Upper lobe of left lung (tissue), 6 donors: ENCODE measurements around the gene MEAK7. TPM values are rescaled to one million over a fixed set of nuclear protein-coding genes. Genes with fewer than 3 reads are reported as not detected.

Source experiments
- ATAC-seq, 2 donors: fragments of 200-7000 bp; cut with Tn5 transposase; one replicate each; pipeline ENCODE4 v1.9.1; 2022; ENCODE audit warnings: mild to moderate bottlenecking in 2 of 2, moderate library complexity in 2 of 2; ENCODE audit not compliant: low FRiP score in 2 of 2
- DNase-seq, 2 donors: peaks; one replicate each; pipeline ENCODE4 v3.0.0-alpha.2; 2019 to 2020
- H3K27ac ChIP-seq, 4 donors: fragments of 200-600 bp; sonication (generic); one replicate each; pipeline ENCODE4 v1.5.1; 2016 to 2019
- H3K27me3 ChIP-seq, 4 donors: fragments of 200-600 bp; sonication (generic); one replicate each; pipeline ENCODE4 v1.5.1; 2017 to 2019
- H3K36me3 ChIP-seq, 4 donors: fragments of 200-600 bp; sonication (generic); one replicate each; pipeline ENCODE4 v1.5.1; 2016 to 2019
- H3K4me1 ChIP-seq, 4 donors: fragments of 200-600 bp; sonication (generic); one replicate each; pipeline ENCODE4 v1.5.1; 2018 to 2019
- H3K4me3 ChIP-seq, 4 donors: fragments of 200-600 bp; sonication (generic); one replicate each; pipeline ENCODE4 v1.5.1; 2017 to 2019; ENCODE audit warnings: mild to moderate bottlenecking in 2 of 4, moderate library complexity in 1 of 4
- H3K9me3 ChIP-seq, 4 donors: fragments of 200-600 bp; sonication (generic); one replicate each; pipeline ENCODE4 v1.5.1; 2018 to 2019
- EP300 ChIP-seq, 4 donors: sonication (generic); formaldehyde crosslinking; IDR thresholded peaks; one replicate each; pipeline ENCODE4 v1.5.1; 2017; ENCODE audit warnings: antibody characterized with exemption in 4 of 4, control low read depth in 2 of 4
- POLR2A ChIP-seq, 4 donors: fragments of 450-650 bp; IDR thresholded peaks; one replicate each; pipeline ENCODE4 v1.5.1; 2016 to 2017; ENCODE audit warnings: antibody characterized with exemption in 4 of 4, mild to moderate bottlenecking in 2 of 4
- POLR2AphosphoS5 ChIP-seq, 2 donors: sonication (generic); formaldehyde crosslinking; IDR thresholded peaks; one replicate each; pipeline ENCODE4 v1.5.1; 2017; ENCODE audit warnings: antibody characterized with exemption in 2 of 2
- WGBS, 2 donors: methylation state at CpG; one replicate each; pipeline ENCODE4 v1.1.5; 2017 to 2018; 5-methylcytosine and 5-hydroxymethylcytosine counted together
- total RNA-seq, 6 donors: library from RNA; depleted of rRNA in 4 of 6; stranded (reverse); fragments of >200 nt in 4 of 6; gene quantifications; one replicate each; pipeline versions ENCODE4 v1.1.0 to v1.2.1, GENCODE V29; 2016 to 2021
- TF ChIP-seq, protein P1 (sequence below), 6 experiments: fragments of 450-650 bp in 4 of 6; fragments of 200-600 bp in 2 of 6; sonication (generic) in 2 of 6; IDR thresholded peaks; one replicate each; pipeline ENCODE4 v1.5.1; 2016 to 2019; ENCODE audit warnings: antibody characterized with exemption in 6 of 6
- donor health status: DM: no; HTN: no; CAD: no; lungs with moderate emphysema.
- donor health status: DM: no; HTN: yes; CAD: no; lungs with severe emphysema.

MEAK7 gene
- total RNA-seq, 6 donors from 2014 or later = 8.5 to 32.8 (median 12.2) TPM

DNA sequence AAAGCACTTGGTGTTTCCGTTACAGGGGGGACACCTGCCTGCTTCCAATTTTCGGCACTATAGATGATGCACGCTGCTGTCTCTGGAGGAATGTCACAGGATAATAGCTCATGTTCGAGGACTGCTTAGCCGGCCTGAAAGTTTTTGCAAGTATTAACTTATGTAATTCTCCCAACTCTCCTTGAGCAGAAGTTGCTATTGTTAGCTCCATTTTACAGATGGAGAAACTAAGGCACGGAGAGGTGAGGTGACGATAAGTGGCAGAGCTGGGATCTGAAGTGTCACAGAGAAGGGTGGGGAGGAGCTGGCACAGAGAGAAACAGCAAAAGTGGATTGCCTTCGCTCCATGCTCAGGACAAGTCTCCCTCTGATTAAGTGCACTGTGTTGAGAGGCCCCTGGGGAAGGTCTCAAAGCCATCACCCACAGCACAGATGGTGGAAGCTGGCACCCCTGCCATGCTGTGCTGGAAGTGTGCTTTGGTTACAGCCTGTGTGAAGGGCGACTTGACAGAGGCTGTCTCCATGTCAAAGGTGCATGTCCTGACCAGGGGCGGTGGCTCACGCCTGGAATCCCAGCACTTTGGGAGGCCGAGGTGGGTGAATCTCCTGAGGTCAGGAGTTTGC, 40.8 kb upstream of the MEAK7 start:
- no peaks in the 10 kb centered on the region for H3K27me3 ChIP-seq
- peaks cover 0 to 6% (median 1%) of the 10 kb centered on the region in 4 donors for H3K4me1 ChIP-seq
- H3K36me3 ChIP-seq = no peaks in the 10 kb centered on the region
- no peak for ATAC-seq
- TF ChIP-seq POLR2A (IDR thresholded peaks at IDR 0.05) = no peak
- no peak for TF ChIP-seq POLR2AphosphoS5 (IDR thresholded peaks at IDR 0.05)
- TF ChIP-seq, protein P1, sequence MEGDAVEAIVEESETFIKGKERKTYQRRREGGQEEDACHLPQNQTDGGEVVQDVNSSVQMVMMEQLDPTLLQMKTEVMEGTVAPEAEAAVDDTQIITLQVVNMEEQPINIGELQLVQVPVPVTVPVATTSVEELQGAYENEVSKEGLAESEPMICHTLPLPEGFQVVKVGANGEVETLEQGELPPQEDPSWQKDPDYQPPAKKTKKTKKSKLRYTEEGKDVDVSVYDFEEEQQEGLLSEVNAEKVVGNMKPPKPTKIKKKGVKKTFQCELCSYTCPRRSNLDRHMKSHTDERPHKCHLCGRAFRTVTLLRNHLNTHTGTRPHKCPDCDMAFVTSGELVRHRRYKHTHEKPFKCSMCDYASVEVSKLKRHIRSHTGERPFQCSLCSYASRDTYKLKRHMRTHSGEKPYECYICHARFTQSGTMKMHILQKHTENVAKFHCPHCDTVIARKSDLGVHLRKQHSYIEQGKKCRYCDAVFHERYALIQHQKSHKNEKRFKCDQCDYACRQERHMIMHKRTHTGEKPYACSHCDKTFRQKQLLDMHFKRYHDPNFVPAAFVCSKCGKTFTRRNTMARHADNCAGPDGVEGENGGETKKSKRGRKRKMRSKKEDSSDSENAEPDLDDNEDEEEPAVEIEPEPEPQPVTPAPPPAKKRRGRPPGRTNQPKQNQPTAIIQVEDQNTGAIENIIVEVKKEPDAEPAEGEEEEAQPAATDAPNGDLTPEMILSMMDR (IDR thresholded peaks at IDR 0.05) = no peak
- TF ChIP-seq EP300 (IDR thresholded peaks at IDR 0.05) = no peak
- H3K4me3 ChIP-seq = no peak overlapping the region
- DNase-seq = no peak
- H3K9me3 ChIP-seq = no peaks in the 10 kb centered on the region
- 72 to 81% methylated on average over 10 to 12 of the region's 12 CpGs for WGBS, 2 donors
- no peak overlapping the region for H3K27ac ChIP-seq

DNA sequence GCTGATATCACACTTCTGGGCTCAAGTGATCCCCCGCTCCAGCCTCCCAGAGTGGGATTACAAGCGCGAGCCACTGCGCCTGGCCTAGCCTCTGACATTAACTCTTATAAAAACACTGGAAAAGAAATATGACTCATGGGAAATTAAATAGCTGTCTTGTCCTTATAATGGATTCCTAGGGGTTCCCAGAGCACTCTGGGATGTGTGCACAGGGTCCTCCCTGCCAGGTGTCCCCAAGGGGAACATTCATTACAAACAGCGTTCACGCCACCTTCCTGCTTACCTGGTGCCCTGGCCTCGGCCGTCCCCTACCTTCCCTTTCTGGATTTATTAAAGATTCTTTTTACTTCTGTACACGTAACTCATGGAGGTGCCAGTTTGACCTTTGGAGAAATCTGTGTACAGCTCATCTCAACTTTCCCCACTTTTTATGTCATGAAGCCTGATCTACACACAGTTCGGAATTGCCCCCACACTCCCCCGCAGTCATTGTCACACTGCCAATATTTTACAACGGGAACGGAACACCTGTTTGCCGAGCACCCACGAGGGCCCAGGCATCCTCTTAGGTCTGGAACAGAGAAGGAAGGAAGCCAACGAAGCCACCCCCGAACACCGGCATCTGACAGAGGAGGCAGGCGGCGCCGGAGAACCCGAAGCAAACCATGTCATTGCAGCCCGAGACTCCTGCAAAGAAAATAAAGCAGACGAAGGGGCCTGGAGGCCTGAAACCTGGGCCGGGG, 39.7 kb upstream of the MEAK7 start:
- Histone ChIP-seq H3K4me1 (peaks cover 0 to 6% (median 1%) of the 10 kb centered on the region in 4 donors), H3K36me3 (no peaks in the 10 kb centered on the region), H3K27ac (no peak overlapping the region), H3K27me3 (no peaks in the 10 kb centered on the region), H3K9me3 (no peaks in the 10 kb centered on the region), H3K4me3 (no peak overlapping the region)
- DNase-seq (no peak), ATAC-seq (no peak)
- WGBS, 2 donors = 52 to 60% methylated on average over 25 of the region's 25 CpGs
- TF ChIP-seq POLR2A (IDR thresholded peaks at IDR 0.05) = no peak
- no peak for TF ChIP-seq EP300 (IDR thresholded peaks at IDR 0.05)
- TF ChIP-seq, protein P1 (IDR thresholded peaks at IDR 0.05) = no peak
- no peak for TF ChIP-seq POLR2AphosphoS5 (IDR thresholded peaks at IDR 0.05)

DNA sequence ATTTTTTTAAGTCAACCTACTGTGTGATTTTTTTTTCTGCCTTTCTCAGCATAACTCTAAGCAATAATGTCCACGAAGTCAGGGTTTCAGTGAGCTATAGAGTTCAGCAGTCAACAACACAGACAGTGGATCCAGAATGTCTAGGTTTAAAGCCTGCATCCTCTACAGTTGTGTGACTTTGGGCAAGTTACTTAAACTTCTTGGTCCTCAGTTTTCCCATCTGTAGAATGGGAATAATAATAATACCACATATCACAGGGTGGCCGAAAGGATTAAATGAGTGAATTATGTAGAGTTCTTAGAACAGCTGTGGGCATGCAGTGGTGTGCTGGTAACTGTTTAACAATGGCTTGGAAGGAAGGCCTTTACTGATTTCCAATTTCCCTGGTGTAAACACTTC, 38.8 kb upstream of the MEAK7 start:
- TF ChIP-seq POLR2A (IDR thresholded peaks at IDR 0.05) (no peak), EP300 (IDR thresholded peaks at IDR 0.05) (no peak), POLR2AphosphoS5 (IDR thresholded peaks at IDR 0.05) (no peak)
- TF ChIP-seq, protein P1 (IDR thresholded peaks at IDR 0.05) = no peak
- Histone ChIP-seq H3K4me1 (no peaks in the 10 kb centered on the region), H3K4me3 (no peak overlapping the region), H3K36me3 (no peaks in the 10 kb centered on the region), H3K9me3 (no peaks in the 10 kb centered on the region), H3K27ac (no peak overlapping the region), H3K27me3 (no peaks in the 10 kb centered on the region)
- DNase-seq = no peak
- no peak for ATAC-seq
- WGBS, 2 donors = 94 to 98% methylated on average over 2 of the region's 2 CpGs

DNA sequence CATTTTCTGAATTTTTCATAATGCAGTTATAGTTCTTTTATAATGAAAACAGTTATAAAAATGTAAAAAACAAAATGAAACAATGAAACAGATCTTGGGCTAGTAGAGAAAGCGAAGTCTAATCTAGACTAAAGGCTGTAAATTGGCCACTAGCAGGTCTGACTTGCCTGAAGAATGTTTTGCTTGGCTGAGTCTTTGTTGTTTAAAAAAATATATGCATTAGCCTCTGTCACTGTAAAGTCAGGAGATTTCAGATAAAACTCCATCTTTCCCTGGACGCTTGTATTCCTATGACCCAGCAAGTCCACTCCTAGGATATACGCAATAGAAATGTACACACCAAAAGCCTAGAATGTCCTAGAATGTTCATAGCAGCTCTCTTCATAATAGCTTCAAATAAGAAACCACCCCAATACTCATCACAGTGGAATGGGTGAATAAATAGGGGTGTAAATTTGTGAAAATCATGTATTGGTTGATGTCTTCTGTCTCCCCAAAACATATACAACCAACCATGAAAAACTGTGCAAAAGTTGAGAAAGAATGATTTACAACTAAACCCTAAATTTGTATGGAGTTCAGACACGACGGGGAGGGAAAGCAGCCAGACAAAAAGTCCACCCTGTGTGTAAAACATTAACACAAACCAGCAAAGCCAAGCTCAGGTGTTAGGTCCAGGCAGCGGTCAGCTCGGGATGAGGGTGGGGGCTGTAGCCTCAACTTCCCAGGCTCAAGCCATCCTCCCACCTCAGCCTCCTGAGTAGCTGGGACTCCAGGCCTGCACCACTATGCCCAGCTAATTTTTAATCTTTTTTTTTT, 37.7 kb upstream of the MEAK7 start:
- WGBS, 2 donors = 88 to 91% methylated on average over 7 of the region's 7 CpGs
- DNase-seq (no peak), ATAC-seq (no peak)
- Histone ChIP-seq H3K36me3 (no peaks in the 10 kb centered on the region), H3K4me3 (no peak overlapping the region), H3K27me3 (no peaks in the 10 kb centered on the region), H3K9me3 (no peaks in the 10 kb centered on the region), H3K4me1 (peaks cover 0 to 2% (median 0%) of the 10 kb centered on the region in 4 donors), H3K27ac (no peak overlapping the region)
- TF ChIP-seq POLR2AphosphoS5 (IDR thresholded peaks at IDR 0.05) (no peak), EP300 (IDR thresholded peaks at IDR 0.05) (no peak), POLR2A (IDR thresholded peaks at IDR 0.05) (no peak)
- TF ChIP-seq, protein P1 (IDR thresholded peaks at IDR 0.05) = no peak
